Stimulated activated CD8-positive, alpha-beta memory T cell treated with anti-CD3 and anti-CD28 coated beads, Interleukin-7, amount 100 ng/mL, for 1 hour (primary cell): Measurements from ENCODE around the gene NINJ2.
A peak's percentile ranks its signal among the peaks of the same experiment; 100 is the strongest.
"Not testable (repeated sequence)": the region's sequence is repeated elsewhere in the genome, so short reads cannot be mapped to it uniquely, and the experiment has no call there.

Experiments used
- DNase-seq, 2 donors: peaks; one replicate each; pipeline ENCODE4 v3.0.0-alpha.2; 2020; ENCODE audit warnings: low read depth in 2 of 2

NINJ2 gene, protein sequence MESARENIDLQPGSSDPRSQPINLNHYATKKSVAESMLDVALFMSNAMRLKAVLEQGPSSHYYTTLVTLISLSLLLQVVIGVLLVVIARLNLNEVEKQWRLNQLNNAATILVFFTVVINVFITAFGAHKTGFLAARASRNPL

GRCh38 chr12:663293-663871, at the start of gene NINJ2:
NINJ2 (minus strand) TSS chr12:663445; CDS start chr12:663360, 85 bp downstream.
- DNase-seq = no peak

DNA sequence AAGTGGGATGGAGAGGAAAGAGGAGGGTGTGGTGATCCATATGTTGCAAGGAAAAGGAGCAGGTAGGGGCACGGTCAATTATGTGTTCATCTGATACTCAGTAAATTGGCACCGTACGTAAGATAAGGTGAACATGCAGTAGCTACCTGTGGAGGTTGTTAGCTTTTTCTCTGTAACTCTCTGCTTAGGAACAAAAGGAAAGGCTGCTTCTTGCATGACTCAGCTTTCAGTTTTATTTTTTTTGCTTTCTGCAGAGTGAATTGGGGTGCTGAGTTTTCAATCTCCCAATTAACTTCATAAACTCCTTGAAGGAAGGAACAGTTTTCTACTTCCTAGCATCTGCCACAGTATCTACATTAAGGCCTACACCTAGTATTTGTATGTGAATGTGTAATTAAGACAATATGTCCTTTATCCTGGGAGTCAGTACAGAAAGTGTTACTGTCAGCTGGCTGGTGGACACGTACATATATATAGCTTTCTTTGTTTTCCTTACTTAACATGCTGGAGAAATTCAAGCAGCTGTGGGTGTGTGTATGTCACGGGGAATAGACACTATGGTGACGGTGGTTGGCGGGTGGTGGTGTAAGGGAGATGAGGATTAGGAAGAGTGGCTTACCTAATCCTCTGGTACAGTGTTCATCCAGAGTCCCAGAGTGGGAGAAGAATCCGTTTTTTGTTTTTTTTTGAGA, 49.1 kb upstream of the NINJ2 start:
- no peak for DNase-seq

GRCh38 chr12:709455-710020, 46.3 kb upstream of the NINJ2 start:
- DNase-seq = no peak

GRCh38 chr12:708084-708483, 44.8 kb upstream of the NINJ2 start:
- not testable (repeated sequence) for DNase-seq

DNA sequence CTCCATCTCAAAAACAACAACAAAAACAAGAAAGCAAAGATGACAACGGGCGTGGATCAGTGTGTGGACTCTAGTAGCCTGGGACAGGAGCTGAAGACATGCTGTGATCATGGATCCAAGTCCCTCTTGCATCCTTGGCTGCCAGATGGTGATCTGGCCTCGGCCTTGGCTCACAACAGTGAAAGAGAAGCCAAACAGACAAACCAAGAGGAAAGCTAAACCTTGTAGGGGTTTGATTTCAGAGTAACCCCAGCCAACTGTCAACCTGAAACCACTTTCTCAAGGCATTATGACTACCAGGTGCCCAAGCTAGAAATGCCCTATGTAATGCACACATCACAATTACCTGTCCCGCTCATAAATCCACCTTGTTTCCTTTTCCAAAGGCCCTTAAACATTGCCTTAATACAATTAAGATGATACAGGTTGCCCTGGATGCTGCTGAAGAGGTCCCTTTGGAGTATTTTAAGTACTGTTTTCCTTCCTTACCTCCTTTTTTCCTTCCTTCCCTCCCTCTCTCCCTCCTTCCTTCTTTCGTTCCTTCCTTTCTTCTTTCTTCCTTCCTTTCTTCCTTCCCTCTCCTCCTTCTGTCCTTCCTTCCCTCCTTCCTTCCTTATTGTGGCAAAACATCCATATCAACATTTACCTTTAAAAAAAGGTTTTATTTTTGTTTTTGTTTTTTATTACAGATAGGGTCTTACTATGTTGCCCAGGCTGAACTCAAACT, 41.4 kb upstream of the NINJ2 start:
- no peak for DNase-seq

DNA sequence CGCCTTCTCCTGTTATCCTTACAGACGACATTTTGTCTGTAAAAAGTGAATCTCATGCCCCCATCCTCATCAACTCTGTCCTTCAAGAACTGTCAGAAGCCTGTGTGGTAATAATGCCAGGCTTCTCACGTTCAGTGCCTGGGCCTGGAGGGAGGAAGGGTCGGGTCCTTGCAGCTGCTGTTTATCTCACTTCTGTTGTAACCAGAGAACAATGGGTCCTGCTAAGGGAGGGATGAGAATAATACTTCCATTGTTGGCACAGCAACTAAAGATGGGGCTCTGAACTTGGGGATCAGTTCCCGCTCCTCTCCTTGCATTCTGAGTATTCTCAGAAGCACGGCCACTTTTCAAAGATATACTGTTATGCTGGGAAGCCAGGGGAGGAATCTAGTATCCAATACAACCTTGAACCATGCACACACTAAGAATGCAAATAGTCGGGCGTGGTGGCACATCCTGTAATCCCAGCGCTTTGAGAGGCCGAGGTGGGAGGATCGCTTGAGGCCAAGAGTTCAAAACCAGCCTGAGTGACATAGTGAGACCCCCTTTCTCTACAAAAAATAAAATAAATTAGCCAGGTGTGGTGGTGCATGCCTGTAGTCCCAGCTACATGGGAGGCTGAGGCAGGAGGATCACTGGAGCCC, 38.8 kb upstream of the NINJ2 start:
- no peak for DNase-seq

- no peak for DNase-seq
Observed at GRCh38 chr12:700016-700415, 36.8 kb upstream of the NINJ2 start.

- DNase-seq = not testable (repeated sequence)
Observed at GRCh38 chr12:698222-698621, 35.0 kb upstream of the NINJ2 start.

GRCh38 chr12:697481-697880, 34.2 kb upstream of the NINJ2 start:
- DNase-seq = no peak

DNA sequence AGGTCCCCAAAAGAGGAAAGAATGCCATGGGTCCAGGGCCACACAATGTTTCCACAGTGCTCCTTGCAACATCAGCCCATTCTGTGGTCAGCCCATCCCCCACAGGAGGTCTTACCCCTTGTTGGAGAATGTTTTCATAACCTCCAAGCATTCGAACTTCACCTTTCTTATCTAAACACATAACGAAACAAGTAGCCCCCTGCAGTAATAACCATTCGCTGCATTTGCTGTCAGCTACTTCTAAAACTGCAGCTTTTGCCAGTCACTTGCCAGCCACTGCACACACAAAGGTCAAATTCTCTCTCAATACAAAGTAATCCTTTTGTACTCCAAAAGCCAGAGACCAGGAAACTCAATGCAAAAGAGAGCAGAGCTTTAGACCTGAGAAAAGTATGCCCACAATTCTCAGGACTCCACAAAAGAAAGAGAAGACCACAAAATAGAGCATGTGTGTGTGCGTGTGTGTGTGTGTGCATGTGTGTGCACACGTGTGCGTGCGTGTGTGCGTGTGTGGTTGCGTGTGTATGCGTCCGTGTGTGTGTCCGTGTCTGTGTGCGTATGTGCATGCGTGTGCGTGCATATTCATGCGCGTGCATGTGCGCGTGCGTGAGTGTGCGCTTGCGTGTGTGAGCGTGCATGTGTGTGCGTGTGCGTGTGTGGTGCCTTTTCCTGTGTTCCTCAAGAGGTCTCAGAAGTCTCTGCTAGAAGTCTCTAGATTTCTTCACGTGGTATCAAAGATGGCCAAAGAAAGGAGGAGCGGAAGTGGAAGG, 31.7 kb upstream of the NINJ2 start:
- no peak for DNase-seq

GRCh38 chr12:693934-694533, 30.8 kb upstream of the NINJ2 start:
- no peak for DNase-seq

DNA sequence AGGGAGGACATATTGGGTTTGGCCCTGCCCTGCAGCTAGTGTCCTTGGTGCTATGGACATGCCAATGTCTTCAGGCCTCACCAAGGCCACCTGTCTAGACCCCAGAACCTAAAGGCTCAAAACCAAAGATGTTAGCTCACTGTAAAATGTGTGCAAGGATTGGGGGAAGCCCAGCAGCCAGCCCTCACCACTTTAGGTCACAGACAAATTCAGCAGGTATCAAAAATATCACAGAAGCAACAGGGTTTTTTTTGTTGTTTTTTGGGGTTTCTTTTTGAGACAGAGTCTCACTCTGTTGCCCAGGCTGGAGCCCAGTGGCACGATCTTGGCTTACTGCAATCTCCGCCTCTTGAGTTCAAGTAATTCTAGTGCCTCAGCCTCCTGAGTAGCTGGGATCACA, 29.0 kb upstream of the NINJ2 start:
- no peak for DNase-seq

GRCh38 chr12:690466-690865, 27.2 kb upstream of the NINJ2 start:
- no peak for DNase-seq

DNA sequence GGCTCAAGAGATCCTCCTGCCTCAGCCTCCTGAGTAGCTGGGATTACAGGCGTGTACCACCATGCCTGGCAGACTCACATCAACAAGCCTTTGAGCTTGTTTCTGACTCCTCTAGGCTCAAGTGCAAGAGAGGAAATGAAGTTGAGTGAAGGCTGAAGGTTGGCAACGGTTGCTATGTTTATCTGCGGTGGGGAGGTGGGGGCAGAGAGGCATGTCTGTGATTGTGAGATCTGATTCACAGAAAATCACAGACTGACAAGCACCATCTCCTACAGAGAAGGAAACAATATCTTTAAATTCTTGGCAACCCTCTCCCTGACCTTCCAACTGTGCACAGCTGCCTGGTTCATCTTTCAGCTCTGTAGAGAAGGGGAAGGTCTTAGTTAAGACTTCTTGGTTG, 22.1 kb upstream of the NINJ2 start:
- DNase-seq = peak; percentile 56 to 68

DNA sequence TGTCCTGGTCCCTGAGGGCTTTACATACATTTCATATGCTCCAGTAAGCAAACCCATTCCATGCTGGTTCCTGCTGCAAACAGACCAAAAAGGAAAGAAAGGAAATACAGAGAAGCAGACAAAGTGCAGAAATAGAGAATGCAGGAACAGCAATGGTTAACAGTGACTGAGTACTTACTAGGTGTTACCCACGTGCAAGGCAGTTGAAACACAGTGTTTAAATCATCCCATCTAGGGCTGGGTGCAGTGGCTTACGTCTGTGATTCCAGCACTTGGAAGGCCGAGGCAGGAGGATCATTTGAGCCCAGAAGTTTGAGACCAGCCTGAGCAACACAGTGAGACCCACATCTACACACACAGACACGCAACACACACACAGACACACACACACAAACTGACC, 21.2 kb upstream of the NINJ2 start:
- DNase-seq = no peak

- DNase-seq = no peak
Observed at GRCh38 chr12:681568-682256, 18.5 kb upstream of the NINJ2 start.

GRCh38 chr12:678747-679712, 15.8 kb upstream of the NINJ2 start:
- no peak for DNase-seq

DNA sequence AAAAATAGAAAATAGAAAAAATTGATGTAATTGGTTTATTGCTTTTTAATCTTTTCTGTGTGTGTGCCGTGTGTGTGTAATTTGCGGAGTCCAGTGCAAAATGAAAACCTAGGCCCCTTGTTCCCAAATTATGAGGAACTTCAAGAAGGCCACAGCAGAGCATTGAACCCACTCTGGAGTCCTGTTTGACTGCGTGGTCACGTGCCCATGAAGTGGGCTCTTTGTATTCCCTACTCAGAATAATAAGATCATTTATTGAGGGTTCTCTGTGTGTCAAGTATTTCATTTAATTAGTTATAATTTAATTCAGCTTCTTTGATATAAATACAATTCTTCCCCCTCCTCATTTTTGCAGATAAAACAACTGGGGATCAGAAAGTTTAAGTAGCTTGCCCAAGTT, 12.3 kb upstream of the NINJ2 start:
- DNase-seq = no peak

GRCh38 chr12:674272-674781, 11.1 kb upstream of the NINJ2 start:
- peak; percentile 16 to 19 for DNase-seq
